ENCODE data around the gene TWSG1.
"Not testable (repeated sequence)": the region's sequence is repeated elsewhere in the genome, so short reads cannot be mapped to it uniquely, and the experiment has no call there.

TWSG1 gene

DNA sequence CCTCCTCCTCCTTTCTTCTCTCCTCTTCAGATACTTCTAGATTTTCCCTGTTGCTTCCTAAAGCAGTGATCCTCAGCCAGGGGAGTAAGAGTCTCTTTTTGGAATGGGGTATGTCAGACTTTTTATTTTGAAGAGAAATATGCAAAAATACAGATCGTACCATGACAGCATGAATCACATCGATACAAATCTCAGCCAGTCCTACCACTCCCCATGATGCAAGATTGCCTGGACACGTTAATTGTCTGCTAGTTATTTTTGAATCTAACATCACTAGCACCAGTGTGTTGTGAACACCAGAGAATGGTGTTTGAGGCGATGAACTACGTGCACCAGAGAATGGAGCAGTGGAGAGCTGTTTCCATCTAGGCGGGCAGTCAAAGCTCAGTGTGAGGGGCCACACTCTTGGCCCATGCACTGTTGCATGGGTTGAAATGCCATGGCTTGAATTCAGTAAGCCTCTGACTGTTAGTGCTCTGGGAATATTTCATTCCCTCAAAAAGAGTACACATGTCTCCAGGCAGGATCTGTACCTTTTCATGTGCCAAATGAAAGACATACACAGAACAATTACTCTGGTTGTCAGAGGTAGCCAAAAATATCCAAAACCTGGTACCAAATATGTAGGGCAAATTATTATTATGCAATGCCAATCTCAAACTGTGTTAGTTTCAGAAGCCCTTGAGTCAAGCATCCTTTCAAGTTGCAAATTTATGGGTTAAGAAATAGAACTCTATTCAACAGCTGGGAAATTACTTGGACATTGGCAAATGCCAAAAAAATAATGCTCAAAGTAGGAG, 94.5 kb downstream of the TWSG1 start:
- no peak for DNase-seq

DNA sequence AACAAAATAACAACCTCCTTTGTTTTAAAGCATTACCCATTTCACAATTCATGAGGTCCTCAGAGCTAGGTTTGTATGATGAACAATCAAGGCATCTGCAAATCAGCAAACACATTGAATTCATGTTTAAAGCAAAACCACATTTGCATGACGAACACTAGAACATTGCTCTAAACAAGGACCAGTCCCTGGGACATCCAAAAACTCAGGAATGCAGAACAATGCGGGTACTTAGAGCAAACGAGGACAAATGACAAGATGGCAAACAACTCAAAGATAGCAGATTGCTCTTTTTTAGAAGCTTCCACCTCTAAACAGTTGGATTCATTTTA, 95.1 kb downstream of the TWSG1 start:
- DNase-seq, result no peak

DNA sequence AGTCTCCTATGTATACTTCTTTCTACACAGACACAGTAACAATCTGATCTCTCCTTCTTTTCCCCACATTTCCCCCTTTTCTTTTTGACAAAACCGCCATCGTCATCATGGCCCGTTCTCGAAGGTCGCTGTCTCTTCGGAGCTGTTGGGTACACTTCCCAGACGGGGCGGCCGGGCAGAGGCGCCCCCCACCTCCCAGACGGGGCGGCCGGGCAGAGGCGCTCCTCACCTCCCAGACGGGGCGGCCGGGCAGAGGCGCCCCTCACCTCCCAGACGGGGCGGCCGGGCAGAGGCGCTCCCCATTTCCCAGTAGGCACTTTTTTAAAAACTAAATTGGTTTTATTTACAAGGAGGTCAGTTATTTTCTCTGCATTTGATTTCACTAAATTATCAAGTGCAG, 95.7 kb downstream of the TWSG1 start:
- DNase-seq, result not testable (repeated sequence)

DNA sequence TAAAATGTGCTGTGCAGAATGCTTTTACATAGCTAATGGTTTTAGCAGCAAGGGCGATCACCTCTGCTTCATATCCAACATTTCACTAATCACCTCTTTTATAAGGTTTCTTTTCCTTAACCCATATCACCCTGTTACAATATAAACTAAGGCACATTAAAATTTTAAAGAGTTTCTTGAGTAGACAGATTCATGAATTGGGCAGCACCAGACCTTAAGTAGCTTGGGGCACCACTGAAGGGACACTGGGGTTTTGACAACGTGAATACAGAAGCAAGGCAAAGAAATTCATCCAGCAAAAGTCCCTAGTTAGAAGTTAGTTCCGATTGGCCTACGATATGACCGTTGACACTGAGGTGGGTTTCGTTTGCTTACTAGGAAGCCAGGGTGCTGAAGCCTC, 96.7 kb downstream of the TWSG1 start:
- DNase-seq, result no peak

DNA sequence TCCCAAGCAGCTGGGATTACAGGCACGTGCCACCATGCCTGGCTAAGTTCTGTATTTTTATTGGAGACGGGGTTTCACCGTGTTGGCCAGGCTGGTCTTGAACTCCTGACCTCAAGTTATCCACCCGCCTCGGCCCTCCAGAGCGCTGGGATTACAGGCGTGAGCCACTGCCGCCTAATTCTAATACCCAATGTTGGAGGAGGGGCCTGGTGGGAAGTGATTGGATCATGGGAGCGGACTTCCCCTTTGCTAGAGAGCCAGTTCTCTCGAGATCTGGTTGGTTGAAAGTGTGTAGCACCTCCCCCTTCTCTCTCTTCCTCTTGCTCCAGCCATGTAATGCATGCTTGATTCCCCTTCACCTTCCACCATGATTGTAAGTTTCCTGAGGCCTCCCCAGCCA, 98.5 kb downstream of the TWSG1 start:
- not testable (repeated sequence) for DNase-seq

DNA sequence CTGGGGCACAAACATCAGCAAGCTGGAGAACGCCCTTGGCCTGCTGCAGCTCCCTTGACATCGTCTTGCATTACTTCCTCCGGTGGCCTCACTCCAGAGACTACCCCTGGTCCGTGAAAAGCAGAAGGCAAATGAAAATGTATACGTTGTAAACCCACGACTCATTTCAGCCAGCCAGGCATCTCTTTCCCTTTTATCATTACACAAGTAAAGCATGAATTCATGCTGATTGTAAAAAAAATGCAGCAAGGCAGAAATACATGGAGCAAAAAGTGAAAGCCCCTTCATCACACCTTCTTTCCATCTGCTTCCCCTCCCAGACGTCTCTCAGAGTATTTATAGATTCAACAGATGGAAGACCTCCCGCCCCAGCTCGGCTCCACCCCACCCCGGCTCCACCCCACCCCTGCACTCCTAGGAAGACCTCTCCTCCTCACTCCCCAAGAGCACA, 99.1 kb downstream of the TWSG1 start:
- no peak for DNase-seq

DNA sequence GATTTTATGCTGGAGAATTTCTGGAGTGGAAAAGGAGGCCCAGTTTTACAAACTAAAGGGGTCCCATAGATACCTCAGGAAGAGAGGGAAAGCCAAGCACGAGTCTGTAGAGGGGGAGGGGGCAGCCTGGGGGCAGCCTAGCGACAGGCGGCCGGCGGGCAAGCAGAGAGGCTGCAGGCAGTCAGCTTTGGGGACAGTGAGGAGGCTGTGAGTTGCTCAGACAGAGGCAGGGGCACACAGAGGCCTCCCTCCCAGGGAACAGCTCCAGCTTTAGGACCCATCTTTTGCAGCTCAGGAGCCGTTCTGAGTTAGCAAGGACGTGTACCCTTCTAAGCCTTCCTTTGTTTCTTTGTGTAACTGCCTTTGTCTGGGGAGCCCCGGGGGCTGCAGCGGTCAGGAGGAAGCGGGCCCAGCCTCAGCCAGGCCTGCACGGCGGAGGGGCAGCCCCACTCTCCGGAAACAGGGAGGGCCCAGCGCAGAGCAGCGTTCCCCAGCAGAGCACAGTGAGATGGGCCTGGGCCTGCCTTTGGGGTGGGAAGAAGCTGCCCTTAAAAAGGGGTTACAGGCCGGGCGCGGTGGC, 99.6 kb downstream of the TWSG1 start:
- no peak for DNase-seq

DNA sequence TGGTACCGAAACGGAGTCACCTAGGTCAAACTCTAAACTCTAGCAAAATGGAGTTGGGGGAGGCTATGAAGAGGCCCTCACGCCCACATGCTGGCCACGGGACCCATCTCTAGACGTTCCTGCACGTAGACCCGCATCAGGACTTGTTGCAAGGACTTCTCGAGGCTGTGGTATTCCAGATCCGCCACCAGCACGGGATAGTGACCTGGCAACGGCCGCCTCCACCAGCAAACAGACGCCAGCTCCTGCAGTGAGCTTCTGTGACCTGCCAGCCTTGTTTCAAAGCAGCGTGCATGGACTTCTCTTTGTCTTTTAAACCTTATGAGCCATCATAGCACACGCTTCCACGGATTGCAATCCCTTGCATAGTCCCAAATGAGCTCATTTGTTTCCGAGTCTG, 100.5 kb downstream of the TWSG1 start:
- DNase-seq, result no peak

DNA sequence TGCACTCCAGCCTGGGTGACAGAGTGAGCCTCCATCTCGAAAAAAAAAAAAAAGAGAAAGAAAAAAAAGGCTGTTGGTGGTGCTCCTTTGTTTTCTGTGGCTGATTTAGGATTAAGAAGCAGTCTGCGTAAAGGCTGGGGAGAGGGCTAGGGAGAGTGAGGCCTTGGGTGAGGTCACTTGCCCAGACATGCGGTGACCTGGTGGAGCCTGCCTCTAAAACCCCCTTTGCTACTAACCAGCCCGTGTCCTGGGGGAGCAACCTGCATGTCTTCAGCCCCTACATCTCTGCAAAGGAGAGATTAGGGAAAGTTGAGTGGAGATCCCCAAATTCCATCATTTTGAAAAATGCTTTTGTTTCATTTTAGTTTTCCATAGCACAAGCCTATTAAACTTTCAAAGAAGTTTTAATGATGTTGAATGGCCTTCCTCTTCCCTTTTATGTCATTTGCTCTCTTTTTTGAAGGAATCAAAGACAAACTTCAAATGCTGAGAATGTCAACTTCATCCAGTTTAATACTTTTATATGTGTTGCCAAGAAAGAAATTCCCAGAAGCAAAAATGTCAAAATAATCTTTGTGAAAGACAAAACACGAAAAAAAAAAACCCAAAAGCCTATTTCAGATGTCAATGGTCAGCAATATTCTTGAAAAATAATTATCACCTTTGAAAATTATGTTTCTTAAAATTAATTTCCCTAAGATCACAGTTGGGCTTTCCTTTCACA, 101.8 kb downstream of the TWSG1 start:
- DNase-seq, result no peak

DNA sequence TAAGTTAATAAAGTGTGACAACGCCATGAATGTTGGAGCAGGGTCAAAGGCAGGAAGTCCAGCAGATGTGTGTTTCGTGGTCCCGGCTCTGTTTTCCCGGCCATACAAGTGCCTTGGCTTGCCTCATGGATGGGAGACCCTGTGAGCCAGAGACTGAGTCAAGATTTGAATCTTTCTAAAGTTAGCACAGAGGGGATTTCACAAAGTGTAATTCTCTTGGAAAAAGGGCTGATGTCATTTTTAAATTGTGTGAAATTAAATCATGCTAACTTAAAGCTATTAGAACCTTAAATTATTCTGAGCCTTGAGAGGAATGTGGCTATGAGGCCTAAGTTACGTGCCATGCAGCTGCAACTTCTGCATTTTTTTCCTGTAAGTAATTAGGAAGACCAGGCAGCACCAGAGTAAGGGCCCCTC, 102.5 kb downstream of the TWSG1 start:
- no peak for DNase-seq

DNA sequence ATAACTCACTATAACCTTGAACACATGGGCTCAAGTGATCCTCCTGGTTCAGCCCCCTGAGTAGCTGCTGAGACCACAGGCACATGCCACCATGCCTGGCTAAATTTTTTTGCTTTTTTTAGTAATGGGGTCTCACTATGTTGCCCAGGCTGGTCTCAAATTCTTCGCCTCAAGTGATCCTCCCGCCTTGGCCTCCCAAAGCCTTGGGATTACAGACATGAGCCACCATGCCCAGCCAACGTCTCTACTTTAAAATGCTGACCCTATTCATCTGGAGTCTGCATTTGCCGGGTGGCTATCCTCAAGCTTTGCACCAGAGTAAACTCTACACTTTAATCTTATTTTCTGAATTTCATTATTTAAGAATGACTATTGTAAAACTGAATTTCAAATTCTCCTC, 103.1 kb downstream of the TWSG1 start:
- DNase-seq, result no peak

DNA sequence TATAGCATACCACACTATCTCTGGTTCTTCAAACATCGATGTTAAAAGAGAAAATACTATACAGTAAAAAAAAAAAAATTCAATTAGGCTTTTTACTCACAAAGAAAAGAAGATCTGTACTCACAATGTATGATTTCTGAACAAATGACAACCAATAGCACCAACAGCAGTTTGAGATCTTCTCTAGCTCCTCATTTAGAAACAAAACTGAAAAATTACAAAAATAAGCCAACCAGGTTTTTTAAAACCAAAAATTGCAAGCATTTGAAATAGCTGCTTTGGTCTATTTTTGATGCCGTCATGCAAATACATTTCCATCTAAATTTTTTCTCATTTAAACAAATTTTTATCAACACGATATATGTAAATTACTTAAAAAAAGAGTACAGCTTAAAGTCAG, 106.5 kb downstream of the TWSG1 start:
- no peak for DNase-seq

DNA sequence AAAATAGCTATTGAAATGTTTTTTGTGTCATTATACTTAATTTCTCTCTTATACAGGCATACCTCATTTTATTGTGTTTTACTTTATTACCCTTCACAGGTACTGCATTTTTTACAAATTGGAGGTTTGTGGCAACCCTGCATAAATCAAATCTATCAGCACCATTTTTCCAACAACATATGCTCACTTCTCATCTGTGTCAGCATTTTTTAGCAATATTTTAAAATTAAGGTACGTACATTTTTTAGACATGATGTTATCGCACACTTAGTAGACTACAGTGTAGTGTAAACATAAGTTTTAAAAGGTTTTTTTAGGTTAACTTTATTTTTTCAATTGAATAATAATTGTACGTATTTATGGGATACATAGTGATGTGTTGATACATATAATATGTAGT, 110.0 kb downstream of the TWSG1 start:
- DNase-seq, result no peak

DNA sequence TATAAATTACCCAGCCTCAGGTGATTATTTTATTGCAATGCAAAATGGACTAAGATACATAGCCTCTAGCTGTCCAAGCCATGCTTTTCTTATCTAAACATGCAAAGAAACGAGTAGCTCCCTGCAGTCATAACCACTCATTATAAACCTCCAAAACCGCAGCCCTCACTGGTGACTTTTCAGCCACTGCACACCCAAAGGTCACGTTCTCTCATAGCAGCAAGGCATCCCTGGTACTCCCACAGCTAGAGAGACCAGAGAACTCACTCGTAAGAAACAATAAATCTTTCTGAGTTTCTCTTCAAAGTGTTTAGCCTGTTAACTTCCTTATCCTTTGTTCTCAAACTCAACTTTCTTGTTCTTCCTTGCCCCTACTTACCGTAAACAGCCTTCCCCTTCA, 112.3 kb downstream of the TWSG1 start:
- no peak for DNase-seq

DNA sequence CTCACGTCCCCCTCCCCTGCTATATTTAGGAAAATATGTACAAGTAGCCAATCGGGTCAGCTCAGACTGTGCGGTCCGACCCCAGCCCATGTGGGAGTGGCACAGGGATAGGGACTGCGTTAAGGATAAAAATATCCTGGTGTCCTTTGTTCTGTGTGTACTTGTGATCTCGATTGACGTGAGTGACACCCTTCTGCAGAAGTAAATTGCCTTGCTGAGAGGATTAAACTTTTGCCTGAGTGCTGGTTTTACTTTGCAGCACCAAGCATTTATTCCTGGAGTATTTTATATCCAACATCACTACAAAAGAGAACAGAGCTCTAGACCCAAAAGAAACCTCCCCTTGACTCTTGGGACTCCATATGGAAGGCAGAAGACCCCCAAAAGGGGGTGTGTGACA, 112.8 kb downstream of the TWSG1 start:
- DNase-seq, result no peak

DNA sequence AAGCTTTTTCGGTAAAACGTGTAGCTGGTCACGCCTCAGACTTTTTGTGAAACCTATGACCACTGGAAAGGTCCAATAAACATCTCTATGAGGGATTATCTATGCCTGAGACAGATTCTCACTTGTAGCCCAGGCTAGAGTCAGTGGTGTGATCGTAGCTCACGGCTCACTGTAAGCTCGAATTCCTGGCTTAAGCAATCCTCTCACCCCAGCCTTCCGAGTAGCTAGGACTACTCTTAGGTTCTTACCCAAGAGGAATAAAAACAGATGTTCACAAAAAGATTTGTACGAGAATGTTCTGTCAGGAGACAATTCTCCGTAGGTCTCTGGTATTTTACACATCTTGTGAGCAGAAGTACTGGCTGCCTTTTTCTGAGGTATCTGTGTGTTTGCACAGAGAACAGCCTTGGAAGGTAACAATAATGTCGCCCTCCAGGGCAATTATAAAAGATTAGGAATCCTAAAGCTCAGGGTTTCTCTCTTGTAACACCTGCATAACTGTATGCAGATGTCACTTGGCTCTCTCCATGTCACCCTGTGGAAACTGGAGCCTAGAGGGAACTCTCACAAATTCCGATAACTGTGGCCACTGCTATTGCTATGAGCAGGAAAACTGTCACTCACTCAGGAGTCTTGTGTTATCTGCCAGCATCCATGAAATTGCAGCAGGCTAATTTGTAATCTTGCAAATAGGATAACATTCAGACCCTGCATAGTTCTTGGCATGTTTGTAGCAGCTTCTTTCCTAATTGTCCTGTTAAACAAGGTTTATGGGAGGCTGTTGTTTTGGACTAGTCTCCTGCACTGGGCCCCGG, 115.2 kb downstream of the TWSG1 start:
- DNase-seq, result no peak

DNA sequence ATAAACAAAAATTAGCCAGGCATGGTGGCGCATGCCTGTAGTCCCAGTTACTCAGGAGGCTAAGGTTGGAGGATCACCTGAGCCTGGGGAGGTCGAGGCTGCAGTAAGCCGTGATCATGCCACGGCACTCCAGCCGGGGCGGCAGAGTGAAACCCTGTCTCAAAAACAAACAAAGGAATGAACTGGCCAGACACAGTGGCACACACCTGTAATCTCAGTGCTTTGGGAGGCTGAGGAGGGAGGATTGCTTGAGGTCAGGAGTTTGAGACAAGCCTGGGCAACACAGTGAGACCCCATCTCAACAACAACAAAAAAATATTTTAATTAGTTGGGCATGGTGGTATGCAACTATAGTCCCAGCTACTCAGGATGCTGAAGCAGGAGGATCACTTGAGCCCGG, 116.3 kb downstream of the TWSG1 start:
- DNase-seq, result not testable (repeated sequence)
